Vagina (tissue), 2 donors: ENCODE data around the gene PRR5L.

ENCODE experiments used
- CTCF ChIP-seq, 3 experiments: fragments of 450-650 bp in 2 of 3; fragments of 200-600 bp in 1 of 3; sonication (generic) in 1 of 3; IDR thresholded peaks; one replicate each; pipeline ENCODE4 v1.5.1; 2017 to 2019; ENCODE audit warnings: antibody characterized with exemption in 3 of 3, mild to moderate bottlenecking in 2 of 3, moderate library complexity in 2 of 3
- POLR2A ChIP-seq, 2 donors: fragments of 450-650 bp; IDR thresholded peaks; one replicate each; pipeline ENCODE4 v1.6.1; 2017; ENCODE audit warnings: antibody characterized with exemption in 2 of 2, mild to moderate bottlenecking in 2 of 2, moderate library complexity in 2 of 2
- POLR2AphosphoS5 ChIP-seq, 2 donors: sonication (generic); formaldehyde crosslinking; IDR thresholded peaks; one replicate each; pipeline ENCODE4 v1.9.0; 2017; ENCODE audit warnings: antibody characterized with exemption in 2 of 2, mild to moderate bottlenecking in 2 of 2, low read depth in 1 of 2; ENCODE audit not compliant: insufficient read depth in 1 of 2

- TF ChIP-seq CTCF (IDR thresholded peaks at IDR 0.05) (no peak), POLR2A (IDR thresholded peaks at IDR 0.05) (no peak), POLR2AphosphoS5 (IDR thresholded peaks at IDR 0.05; ENCODE audit: insufficient read depth in 1 of 2, low read depth in 1 of 2) (no peak)
Observed at GRCh38 chr11:36254713-36255112, 41.4 kb upstream of the PRR5L start.
